OCI-LY1 (cell line): ENCODE measurements around the gene TMEM72.

ENCODE experiments used
- H2AFZ ChIP-seq: fragments of 200-600 bp; sonication (generic), shearing (Covaris generic); 2 replicates; pipeline ENCODE4 v1.6.0; 2014; ENCODE audit warnings: antibody characterized with exemption, mild to moderate bottlenecking, low read length
- H3F3A ChIP-seq: fragments of 200-600 bp; sonication (generic), shearing (Covaris generic); 2 replicates; pipeline ENCODE4 v1.6.0; 2014; ENCODE audit warnings: mild to moderate bottlenecking, antibody characterized with exemption, low read length, moderate library complexity; ENCODE audit not compliant: insufficient read depth
- H3K27ac ChIP-seq: fragments of 200-600 bp; sonication (generic); 2 replicates; pipeline ENCODE4 v1.5.1; 2014; ENCODE audit warnings: low read length, mixed run types, mild to moderate bottlenecking, low read depth; ENCODE audit not compliant: poor library complexity, severe bottlenecking
- H3K27me3 ChIP-seq: fragments of 200-600 bp; sonication (generic); 2 replicates; pipeline ENCODE4 v1.6.0; 2014; ENCODE audit warnings: antibody characterized with exemption, mild to moderate bottlenecking, low read length, moderate library complexity; ENCODE audit not compliant: insufficient read depth
- H3K36me3 ChIP-seq: fragments of 200-600 bp; sonication (generic); 2 replicates; pipeline ENCODE4 v1.6.1; 2014; ENCODE audit warnings: mild to moderate bottlenecking, antibody characterized with exemption, low read length, moderate library complexity, mixed read lengths; ENCODE audit not compliant: insufficient read depth
- H3K4me1 ChIP-seq: fragments of 200-600 bp; sonication (generic); 2 replicates; pipeline ENCODE4 v1.5.1; 2014; ENCODE audit warnings: mild to moderate bottlenecking, low read length, moderate library complexity; ENCODE audit not compliant: insufficient read depth, severe bottlenecking
- H3K4me2 ChIP-seq: fragments of 200-600 bp; sonication (generic), shearing (Covaris generic); 2 replicates; pipeline ENCODE4 v1.6.1; 2014; ENCODE audit warnings: low read length
- H3K4me3 ChIP-seq: fragments of 200-600 bp; sonication (generic); 2 replicates; pipeline ENCODE4 v1.5.1; 2014; ENCODE audit warnings: low read length, low read depth, mild to moderate bottlenecking, mixed read lengths; ENCODE audit not compliant: poor library complexity, severe bottlenecking
- H3K79me2 ChIP-seq: fragments of 200-600 bp; shearing (Covaris generic); 2 replicates; pipeline ENCODE4 v1.6.1; 2016; ENCODE audit warnings: mixed run types, low read length, mixed read lengths; ENCODE audit not compliant: insufficient read depth
- H3K9ac ChIP-seq: fragments of 200-600 bp; sonication (generic), shearing (Covaris generic); 2 replicates; pipeline ENCODE4 v1.6.1; 2014; ENCODE audit warnings: mild to moderate bottlenecking, low read length, mixed read lengths
- H3K9me2 ChIP-seq: fragments of 200-600 bp; sonication (generic), shearing (Covaris generic); 2 replicates; pipeline ENCODE4 v1.6.1; 2014; ENCODE audit warnings: low read depth, mild to moderate bottlenecking, low read length, mixed read lengths
- H3K9me3 ChIP-seq: fragments of 200-600 bp; shearing (Covaris generic); 2 replicates; pipeline ENCODE4 v1.6.1; 2014; ENCODE audit warnings: low read length, mixed read lengths
- H4K20me1 ChIP-seq: fragments of 200-600 bp; sonication (generic), shearing (Covaris generic); 2 replicates; pipeline ENCODE4 v1.6.0; 2016; ENCODE audit warnings: mild to moderate bottlenecking, low read length; ENCODE audit not compliant: insufficient read depth
- EZH2 ChIP-seq: fragments of 200-600 bp; sonication (generic), shearing (Covaris generic); IDR thresholded peaks from 2 replicates; pipeline ENCODE4 v1.8.0; 2017; ENCODE audit warnings: borderline replicate concordance, mixed run types, mild to moderate bottlenecking, antibody characterized with exemption, low read length, moderate library complexity, mixed read lengths
- TF ChIP-seq, protein P1 (sequence below): fragments of 200-600 bp; sonication (generic), shearing (Covaris generic); IDR thresholded peaks from 2 replicates; pipeline ENCODE4 v1.5.1; 2017; ENCODE audit warnings: mild to moderate bottlenecking, antibody characterized with exemption, low read length, moderate library complexity, mixed read lengths

The TMEM72 gene

DNA sequence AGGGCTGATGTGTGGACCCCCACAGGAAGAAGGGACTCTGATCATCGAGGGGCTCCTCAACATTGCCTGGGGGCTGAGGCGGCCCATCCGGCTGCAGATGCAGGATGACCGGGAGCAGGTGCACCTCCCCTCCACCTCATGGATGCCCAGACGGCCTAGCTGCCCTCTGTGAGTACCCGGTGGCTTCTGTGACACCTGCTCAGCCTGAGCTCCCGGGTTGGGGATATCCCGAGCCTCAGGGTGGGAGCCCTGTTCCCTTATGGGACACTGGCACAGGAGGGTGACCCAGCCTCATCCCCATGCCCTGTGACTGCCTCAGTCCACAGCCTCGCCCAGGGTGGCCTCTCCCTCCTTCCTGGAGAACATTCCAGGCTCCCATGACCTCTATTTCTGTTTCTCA is 71.4 kb downstream of the TMEM72 start:
- Histone ChIP-seq H3K9ac (no peak overlapping the region), H3K27me3 (peaks cover 3% of the 10 kb centered on the region; the same call in 1 of the 2 replicates), H3K36me3 (no peaks in the 10 kb centered on the region), H3K27ac (no peak overlapping the region), H3F3A (no peaks in the 10 kb centered on the region), H3K9me2 (no peaks in the 10 kb centered on the region), H3K4me3 (no peak overlapping the region), H3K79me2 (no peaks in the 10 kb centered on the region), H3K9me3 (no peaks in the 10 kb centered on the region), H2AFZ (no peak overlapping the region), H3K4me2 (no peak overlapping the region), H4K20me1 (no peaks in the 10 kb centered on the region), H3K4me1 (no peaks in the 10 kb centered on the region)
- TF ChIP-seq, protein P1, sequence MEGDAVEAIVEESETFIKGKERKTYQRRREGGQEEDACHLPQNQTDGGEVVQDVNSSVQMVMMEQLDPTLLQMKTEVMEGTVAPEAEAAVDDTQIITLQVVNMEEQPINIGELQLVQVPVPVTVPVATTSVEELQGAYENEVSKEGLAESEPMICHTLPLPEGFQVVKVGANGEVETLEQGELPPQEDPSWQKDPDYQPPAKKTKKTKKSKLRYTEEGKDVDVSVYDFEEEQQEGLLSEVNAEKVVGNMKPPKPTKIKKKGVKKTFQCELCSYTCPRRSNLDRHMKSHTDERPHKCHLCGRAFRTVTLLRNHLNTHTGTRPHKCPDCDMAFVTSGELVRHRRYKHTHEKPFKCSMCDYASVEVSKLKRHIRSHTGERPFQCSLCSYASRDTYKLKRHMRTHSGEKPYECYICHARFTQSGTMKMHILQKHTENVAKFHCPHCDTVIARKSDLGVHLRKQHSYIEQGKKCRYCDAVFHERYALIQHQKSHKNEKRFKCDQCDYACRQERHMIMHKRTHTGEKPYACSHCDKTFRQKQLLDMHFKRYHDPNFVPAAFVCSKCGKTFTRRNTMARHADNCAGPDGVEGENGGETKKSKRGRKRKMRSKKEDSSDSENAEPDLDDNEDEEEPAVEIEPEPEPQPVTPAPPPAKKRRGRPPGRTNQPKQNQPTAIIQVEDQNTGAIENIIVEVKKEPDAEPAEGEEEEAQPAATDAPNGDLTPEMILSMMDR = no peak
- no peak for TF ChIP-seq EZH2

DNA sequence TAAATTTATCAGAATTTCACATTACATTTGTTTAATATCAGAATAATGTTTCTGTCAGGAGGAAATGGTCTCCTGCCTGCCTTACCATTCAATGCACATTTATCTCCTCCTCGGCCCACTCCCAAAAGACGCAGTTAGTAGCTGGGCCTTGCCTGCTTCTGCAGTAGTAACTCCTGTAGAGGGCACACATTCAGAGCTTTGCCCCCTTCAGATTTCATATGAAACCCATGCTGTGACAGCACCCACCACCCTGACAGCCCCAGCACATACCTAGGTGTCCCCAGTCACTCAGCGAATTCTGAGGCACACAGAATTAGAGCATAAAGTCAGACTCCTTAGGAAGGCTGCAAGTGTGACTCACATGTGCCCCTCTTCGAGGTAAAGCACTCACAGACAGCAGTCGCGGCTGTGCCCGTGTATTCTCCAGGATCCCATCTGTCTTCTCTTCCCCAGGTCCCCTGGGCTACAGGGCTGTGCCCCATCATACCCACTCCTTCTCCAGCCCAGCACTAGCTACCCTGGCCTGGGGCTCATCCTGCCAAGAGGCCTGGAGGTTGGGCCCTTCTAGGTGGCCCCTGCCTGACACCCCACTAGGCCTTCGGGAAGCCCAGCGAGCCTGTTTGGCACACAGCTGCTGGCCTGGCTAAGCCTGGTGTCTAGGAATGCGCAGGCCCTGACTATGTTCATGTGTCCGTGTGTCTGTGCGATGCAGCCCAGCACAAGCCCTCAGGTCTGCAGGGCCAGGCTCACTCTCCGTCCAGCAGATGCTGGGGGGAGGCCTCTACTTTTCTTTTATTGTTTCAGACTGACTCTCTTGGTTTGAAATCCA is 72.1 kb downstream of the TMEM72 start:
- H3K4me1 ChIP-seq = no peaks in the 10 kb centered on the region
- H3K4me3 ChIP-seq = no peak overlapping the region
- H3K36me3 ChIP-seq = no peaks in the 10 kb centered on the region
- H3K9me3 ChIP-seq = no peaks in the 10 kb centered on the region
- H3K79me2 ChIP-seq = no peaks in the 10 kb centered on the region
- H3K9me2 ChIP-seq = no peaks in the 10 kb centered on the region
- H3K27me3 ChIP-seq = peaks cover 3% of the 10 kb centered on the region; the same call in 1 of the 2 replicates
- no peak overlapping the region for H3K4me2 ChIP-seq
- no peak overlapping the region for H3K9ac ChIP-seq
- H3K27ac ChIP-seq = no peak overlapping the region
- H3F3A ChIP-seq = no peaks in the 10 kb centered on the region
- H4K20me1 ChIP-seq = no peaks in the 10 kb centered on the region
- no peak overlapping the region for H2AFZ ChIP-seq
- TF ChIP-seq, protein P1 = no peak
- TF ChIP-seq EZH2 = no peak

GRCh38 chr10:44983895-44984278 is 72.8 kb downstream of the TMEM72 start:
- no peak overlapping the region for H2AFZ ChIP-seq
- TF ChIP-seq, protein P1 = no peak
- no peak for TF ChIP-seq EZH2
- H3K4me2 ChIP-seq = no peak overlapping the region
- H3K9ac ChIP-seq = no peak overlapping the region
- no peaks in the 10 kb centered on the region for H3K9me2 ChIP-seq
- H3K4me1 ChIP-seq = no peaks in the 10 kb centered on the region
- no peak overlapping the region for H3K4me3 ChIP-seq
- no peaks in the 10 kb centered on the region for H3K36me3 ChIP-seq
- H4K20me1 ChIP-seq = no peaks in the 10 kb centered on the region
- no peaks in the 10 kb centered on the region for H3K79me2 ChIP-seq
- no peaks in the 10 kb centered on the region for H3F3A ChIP-seq
- H3K9me3 ChIP-seq = no peaks in the 10 kb centered on the region
- H3K27me3 ChIP-seq = peaks cover 3% of the 10 kb centered on the region; the same call in 1 of the 2 replicates
- H3K27ac ChIP-seq = no peak overlapping the region
